GM12872 (cell line): ENCODE measurements around the gene TBC1D14.

Source experiments
- TF ChIP-seq, protein P1 (sequence below): IDR thresholded peaks from 3 replicates; pipeline ENCODE4 v1.5.1; 2011; ENCODE audit warnings: low read depth, mild to moderate bottlenecking, low read length, moderate library complexity; ENCODE audit not compliant: insufficient read depth

The TBC1D14 gene

DNA sequence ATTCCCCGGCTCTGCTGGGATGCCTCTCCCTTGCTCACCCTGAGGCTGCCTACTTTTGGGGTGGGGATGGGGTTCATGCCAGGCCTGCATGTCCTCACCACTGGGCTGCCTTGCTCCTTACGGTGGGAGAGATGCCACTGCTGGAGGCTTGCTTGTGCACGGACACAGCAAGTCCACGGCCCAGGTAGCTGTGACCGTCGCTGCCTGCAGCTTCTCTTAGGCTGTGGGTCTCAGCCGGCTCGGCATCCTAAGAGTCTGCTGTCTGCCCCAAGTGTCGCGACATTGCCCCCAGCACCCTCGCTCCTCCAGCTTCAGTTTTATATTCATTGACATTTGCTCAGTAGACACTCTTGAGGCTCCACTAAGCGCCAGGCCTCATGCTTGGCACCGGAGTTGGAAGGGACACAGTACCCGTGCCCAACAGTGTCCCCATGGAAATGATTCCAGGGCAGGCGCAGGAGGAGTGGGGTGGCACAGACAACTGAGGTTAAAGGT, 58.3 kb downstream of the TBC1D14 start:
- TF ChIP-seq, protein P1, sequence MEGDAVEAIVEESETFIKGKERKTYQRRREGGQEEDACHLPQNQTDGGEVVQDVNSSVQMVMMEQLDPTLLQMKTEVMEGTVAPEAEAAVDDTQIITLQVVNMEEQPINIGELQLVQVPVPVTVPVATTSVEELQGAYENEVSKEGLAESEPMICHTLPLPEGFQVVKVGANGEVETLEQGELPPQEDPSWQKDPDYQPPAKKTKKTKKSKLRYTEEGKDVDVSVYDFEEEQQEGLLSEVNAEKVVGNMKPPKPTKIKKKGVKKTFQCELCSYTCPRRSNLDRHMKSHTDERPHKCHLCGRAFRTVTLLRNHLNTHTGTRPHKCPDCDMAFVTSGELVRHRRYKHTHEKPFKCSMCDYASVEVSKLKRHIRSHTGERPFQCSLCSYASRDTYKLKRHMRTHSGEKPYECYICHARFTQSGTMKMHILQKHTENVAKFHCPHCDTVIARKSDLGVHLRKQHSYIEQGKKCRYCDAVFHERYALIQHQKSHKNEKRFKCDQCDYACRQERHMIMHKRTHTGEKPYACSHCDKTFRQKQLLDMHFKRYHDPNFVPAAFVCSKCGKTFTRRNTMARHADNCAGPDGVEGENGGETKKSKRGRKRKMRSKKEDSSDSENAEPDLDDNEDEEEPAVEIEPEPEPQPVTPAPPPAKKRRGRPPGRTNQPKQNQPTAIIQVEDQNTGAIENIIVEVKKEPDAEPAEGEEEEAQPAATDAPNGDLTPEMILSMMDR, result no peak

DNA sequence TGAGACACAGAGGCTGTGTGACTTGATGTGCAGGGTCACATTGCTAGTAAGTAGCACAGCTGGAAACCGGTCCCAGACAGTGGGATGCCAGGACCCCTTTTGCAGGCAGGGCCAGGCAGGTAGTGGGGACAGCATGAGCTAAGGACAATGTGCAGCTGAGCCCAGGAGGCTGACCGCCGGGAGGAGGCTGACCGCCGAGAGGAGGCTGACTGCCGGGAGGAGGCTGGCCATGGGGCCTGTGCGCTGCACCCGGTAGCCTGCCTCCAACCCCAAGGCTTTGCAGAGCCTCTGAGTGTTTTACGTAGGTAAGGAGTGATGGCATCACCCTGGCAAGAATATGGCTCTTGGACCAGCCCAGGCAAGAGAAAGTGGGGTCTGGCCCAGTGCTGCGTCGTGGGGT, 58.9 kb downstream of the TBC1D14 start:
- TF ChIP-seq, protein P1, result no peak

GRCh38 chr4:6969826-6970800, 60.5 kb downstream of the TBC1D14 start:
- TF ChIP-seq, protein P1, result no peak

GRCh38 chr4:6971536-6972374, 62.1 kb downstream of the TBC1D14 start:
- TF ChIP-seq, protein P1, result no peak

- TF ChIP-seq, protein P1, result no peak
Measured at GRCh38 chr4:6972375-6972650, 62.7 kb downstream of the TBC1D14 start.

DNA sequence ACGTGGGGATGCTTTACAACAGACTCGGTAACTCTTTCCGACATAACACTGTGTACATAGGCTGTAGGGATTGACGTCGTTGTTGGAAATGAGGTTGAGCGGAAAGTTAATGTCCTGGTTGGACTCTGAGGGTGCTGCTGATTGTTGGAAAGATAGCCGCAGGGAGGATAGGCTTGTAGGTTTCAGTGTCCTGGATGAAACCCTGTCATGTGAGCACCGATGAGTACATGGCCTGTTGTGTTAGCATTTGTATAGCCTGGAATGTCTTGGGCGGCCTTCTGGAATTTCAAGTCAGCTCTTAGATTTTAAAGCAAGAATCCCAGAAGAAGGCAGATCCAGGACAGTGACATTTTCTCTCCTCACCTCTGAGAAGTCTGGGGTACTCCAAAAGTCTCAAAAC, 63.3 kb downstream of the TBC1D14 start:
- TF ChIP-seq, protein P1, result no peak

- TF ChIP-seq, protein P1, result peak; percentile 99
Measured at GRCh38 chr4:6974138-6974848, 64.7 kb downstream of the TBC1D14 start.
